Cardiac muscle cell (in vitro differentiated cells and primary cell): Measurements from ENCODE around the gene TRAPPC6A. TPM values are rescaled to one million over a fixed set of nuclear protein-coding genes. Genes with fewer than 3 reads are reported as not detected.
A peak's percentile ranks its signal among the peaks of the same experiment; 100 is the strongest.

Experiments
- DNase-seq, 2 donors: peaks; one replicate each; pipeline versions ENCODE4 v3.0.0 to v3.0.0-alpha.2; 2010 to 2017; ENCODE audit warnings: low read depth in 1 of 2, low spot score in 1 of 2
- H3K27ac ChIP-seq: fragments of 200-600 bp; sonication (generic); 2 replicates; pipeline ENCODE4 v1.5.1; 2016
- H3K27me3 ChIP-seq: fragments of 200-600 bp; sonication (generic); 2 replicates; pipeline ENCODE4 v1.6.0; 2016; ENCODE audit warnings: control low read depth
- H3K36me3 ChIP-seq: fragments of 200-600 bp; sonication (generic); 2 replicates; pipeline ENCODE4 v1.5.1; 2016; ENCODE audit warnings: control low read depth
- H3K4me1 ChIP-seq: fragments of 200-600 bp; sonication (generic); 2 replicates; pipeline ENCODE4 v1.8.1; 2017; ENCODE audit warnings: low read depth, mild to moderate bottlenecking, mixed run types
- H3K4me3 ChIP-seq: fragments of 200-600 bp; sonication (generic); 2 replicates; pipeline ENCODE4 v1.5.1; 2016; ENCODE audit warnings: mild to moderate bottlenecking
- H3K9me3 ChIP-seq: fragments of 200-600 bp; sonication (generic); 2 replicates; pipeline ENCODE4 v1.5.1; 2017; ENCODE audit warnings: low read depth, mild to moderate bottlenecking, control low read depth
- polyA plus RNA-seq: library from polyadenylated mRNA; unstranded; fragments of >200 nt; fragmentation: Nextera tagmentation; extraction: Ambion mirVana; gene quantifications from 2 replicates; pipeline ENCODE4 v1.2.1, GENCODE V29; 2016
- total RNA-seq: library from RNA; depleted of rRNA; stranded (reverse); fragments of >200 nt; gene quantifications from 2 replicates; pipeline ENCODE4 v1.2.3, GENCODE V29; 2016
- TF ChIP-seq, protein P1 (sequence below): IDR thresholded peaks from 2 replicates; pipeline ENCODE4 v1.5.1; 2012; ENCODE audit warnings: low read depth, mild to moderate bottlenecking, low read length

The TRAPPC6A gene
- total and polyA plus RNA-seq, 2 experiments from 2014 or later = 123 to 155 TPM

DNA sequence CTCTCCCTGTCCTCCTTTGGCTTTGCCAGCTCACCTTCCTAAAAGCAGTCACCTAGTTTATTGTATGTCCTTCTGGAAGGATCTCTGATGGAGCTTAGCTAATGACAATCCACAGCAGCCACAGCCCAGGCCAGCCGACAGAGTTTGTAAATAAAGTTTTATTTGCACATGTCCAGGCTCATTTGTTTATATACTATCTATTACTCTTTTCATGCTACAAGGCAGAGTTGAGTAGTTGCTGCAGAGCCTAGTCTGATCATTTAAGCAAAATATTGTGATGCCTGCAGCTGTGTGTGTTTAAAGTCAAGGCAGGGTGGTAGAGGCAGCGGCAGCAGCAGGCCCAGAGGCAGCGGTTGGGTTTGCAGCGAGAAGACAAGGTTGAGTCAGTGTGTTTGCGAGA lies 49.9 kb downstream of the TRAPPC6A start:
- H3K9me3 ChIP-seq = no peaks in the 10 kb centered on the region
- no peaks in the 10 kb centered on the region for H3K36me3 ChIP-seq
- H3K27ac ChIP-seq = no peak overlapping the region
- DNase-seq = no peak
- H3K27me3 ChIP-seq = no peaks in the 10 kb centered on the region
- no peak overlapping the region for H3K4me3 ChIP-seq
- TF ChIP-seq, protein P1, sequence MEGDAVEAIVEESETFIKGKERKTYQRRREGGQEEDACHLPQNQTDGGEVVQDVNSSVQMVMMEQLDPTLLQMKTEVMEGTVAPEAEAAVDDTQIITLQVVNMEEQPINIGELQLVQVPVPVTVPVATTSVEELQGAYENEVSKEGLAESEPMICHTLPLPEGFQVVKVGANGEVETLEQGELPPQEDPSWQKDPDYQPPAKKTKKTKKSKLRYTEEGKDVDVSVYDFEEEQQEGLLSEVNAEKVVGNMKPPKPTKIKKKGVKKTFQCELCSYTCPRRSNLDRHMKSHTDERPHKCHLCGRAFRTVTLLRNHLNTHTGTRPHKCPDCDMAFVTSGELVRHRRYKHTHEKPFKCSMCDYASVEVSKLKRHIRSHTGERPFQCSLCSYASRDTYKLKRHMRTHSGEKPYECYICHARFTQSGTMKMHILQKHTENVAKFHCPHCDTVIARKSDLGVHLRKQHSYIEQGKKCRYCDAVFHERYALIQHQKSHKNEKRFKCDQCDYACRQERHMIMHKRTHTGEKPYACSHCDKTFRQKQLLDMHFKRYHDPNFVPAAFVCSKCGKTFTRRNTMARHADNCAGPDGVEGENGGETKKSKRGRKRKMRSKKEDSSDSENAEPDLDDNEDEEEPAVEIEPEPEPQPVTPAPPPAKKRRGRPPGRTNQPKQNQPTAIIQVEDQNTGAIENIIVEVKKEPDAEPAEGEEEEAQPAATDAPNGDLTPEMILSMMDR = no peak
- no peaks in the 10 kb centered on the region for H3K4me1 ChIP-seq

DNA sequence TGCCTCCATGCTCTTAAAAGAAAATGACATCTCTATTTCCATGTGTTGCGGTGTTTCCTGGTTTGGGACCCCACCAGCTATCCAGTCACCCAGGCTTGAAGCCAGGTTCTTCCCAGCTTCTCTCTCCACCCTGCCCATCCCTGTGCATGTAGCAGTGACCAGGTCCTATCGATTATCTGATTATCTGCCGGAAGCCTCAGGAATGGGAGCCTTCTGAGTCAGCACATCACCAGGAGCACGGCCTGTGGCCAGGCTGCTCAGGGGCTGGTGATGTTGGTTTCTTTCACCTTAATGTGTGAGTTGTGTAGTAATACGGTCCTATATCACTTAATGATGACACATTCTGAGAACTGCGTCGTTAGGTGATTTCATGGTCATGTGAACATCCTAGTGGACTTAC lies 51.4 kb downstream of the TRAPPC6A start:
- Histone ChIP-seq H3K4me3 (no peak overlapping the region), H3K9me3 (no peaks in the 10 kb centered on the region), H3K27ac (no peak overlapping the region), H3K4me1 (no peaks in the 10 kb centered on the region), H3K27me3 (no peaks in the 10 kb centered on the region), H3K36me3 (no peaks in the 10 kb centered on the region)
- no peak for DNase-seq
- TF ChIP-seq, protein P1 = no peak

GRCh38 chr19:45125975-45126493 lies 52.0 kb downstream of the TRAPPC6A start:
- Histone ChIP-seq H3K4me3 (no peak overlapping the region), H3K9me3 (no peaks in the 10 kb centered on the region), H3K36me3 (no peaks in the 10 kb centered on the region), H3K27ac (no peak overlapping the region), H3K4me1 (no peaks in the 10 kb centered on the region), H3K27me3 (no peaks in the 10 kb centered on the region)
- TF ChIP-seq, protein P1 = peak; percentile 83
- DNase-seq = peak; percentile 56 to 75

- H3K4me1 ChIP-seq = no peaks in the 10 kb centered on the region
- no peak overlapping the region for H3K4me3 ChIP-seq
- no peak overlapping the region for H3K27ac ChIP-seq
- H3K9me3 ChIP-seq = no peaks in the 10 kb centered on the region
- TF ChIP-seq, protein P1 = no peak
- DNase-seq = no peak
- no peaks in the 10 kb centered on the region for H3K36me3 ChIP-seq
- H3K27me3 ChIP-seq = no peaks in the 10 kb centered on the region
Measured at GRCh38 chr19:45125360-45125759, 52.7 kb downstream of the TRAPPC6A start.

DNA sequence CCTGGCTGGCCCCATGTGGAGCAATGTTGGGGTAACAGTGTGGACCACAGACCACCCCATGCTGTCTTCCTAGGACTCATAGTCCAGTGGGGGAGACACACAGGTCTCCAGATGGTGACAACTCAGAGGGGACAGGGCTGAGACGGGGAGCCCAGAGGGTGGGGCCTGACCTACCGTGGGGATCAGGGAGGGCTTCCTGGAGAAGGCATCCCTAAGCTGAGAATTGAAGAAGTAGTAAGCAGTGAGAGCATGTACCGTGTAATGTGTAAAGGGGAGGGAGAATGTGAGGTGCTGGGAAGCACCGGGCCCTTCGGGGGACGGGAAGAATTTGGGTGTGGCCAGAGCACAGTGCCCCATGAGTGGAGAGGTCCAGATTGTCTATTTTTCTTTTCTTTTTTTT lies 54.0 kb downstream of the TRAPPC6A start:
- DNase-seq = no peak
- Histone ChIP-seq H3K9me3 (no peaks in the 10 kb centered on the region), H3K4me1 (no peaks in the 10 kb centered on the region), H3K27ac (no peak overlapping the region), H3K36me3 (no peaks in the 10 kb centered on the region), H3K4me3 (no peak overlapping the region), H3K27me3 (no peaks in the 10 kb centered on the region)
- TF ChIP-seq, protein P1 = no peak

- Histone ChIP-seq H3K4me1 (no peaks in the 10 kb centered on the region), H3K4me3 (no peak overlapping the region), H3K36me3 (no peaks in the 10 kb centered on the region), H3K27ac (no peak overlapping the region), H3K27me3 (no peaks in the 10 kb centered on the region), H3K9me3 (no peaks in the 10 kb centered on the region)
- TF ChIP-seq, protein P1 = no peak
- DNase-seq = no peak
Measured at GRCh38 chr19:45123440-45123850, 54.6 kb downstream of the TRAPPC6A start.
